Smooth muscle cell of the brain vasculature (primary cell): ENCODE results near the gene CXCR6.
"Not testable (repeated sequence)": the region's sequence is repeated elsewhere in the genome, so short reads cannot be mapped to it uniquely, and the experiment has no call there.

Experiments
- DNase-seq: peaks from one replicate; pipeline ENCODE4 v3.0.0-alpha.2; 2012; ENCODE audit warnings: low read depth, low spot score

Gene CXCR6

DNA sequence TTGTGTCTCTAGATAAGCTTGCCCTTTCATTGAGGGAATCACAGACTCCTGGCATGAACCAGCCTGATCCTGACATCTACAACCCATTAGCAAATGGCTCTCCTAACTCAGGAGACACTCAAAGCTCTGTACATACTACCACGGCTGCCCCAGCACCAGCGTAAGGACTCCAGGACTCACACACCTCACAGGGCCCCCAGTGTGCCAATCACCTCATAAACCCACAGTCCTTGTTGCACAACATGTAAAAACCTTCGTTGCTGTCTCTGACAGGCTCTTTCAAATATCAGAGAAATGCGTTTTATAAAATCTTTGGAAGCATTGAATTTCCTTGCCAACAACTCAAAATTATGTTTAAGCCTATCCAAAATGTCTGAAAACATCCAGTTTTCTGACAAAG is 45.1 kb downstream of the CXCR6 start:
- DNase-seq, result no peak

DNA sequence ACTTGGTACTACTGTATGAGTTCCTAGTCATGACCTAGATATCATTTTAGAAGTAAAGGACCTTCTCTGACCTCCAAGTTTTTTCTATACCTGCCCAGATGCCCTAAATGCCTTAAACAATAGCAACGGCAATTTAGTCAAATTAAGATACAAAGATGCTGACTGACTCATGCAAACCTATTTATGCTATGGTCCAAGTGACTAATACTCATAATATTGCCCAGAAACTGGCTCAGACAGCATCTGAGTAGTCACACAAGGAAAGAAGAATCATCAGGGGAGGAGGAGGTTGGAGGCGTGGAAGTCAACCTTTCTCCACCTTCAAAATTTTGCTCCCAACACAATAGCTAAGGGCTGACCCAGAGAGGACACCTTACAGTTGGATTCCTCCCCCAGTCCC is 45.5 kb downstream of the CXCR6 start:
- DNase-seq, result no peak

DNA sequence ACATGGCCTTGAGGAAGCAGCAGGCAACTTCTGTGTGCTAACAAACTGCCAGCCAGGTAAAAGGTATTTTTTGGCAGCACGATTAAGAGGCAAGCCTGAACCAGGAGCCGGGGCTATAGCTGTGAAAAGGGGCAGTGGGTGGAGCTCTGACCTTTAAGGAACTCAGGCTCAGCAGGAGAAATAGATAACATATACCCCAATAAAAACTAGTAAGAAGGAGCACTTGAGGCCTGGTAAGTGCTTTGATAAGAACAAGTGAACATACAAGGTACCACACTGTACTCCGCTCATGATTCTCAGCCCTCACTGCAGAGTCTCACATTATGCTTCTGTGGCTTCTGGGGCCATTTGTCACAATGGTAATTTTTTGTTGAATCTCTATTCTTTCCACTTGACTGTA is 46.9 kb downstream of the CXCR6 start:
- DNase-seq, result no peak

GRCh38 chr3:45991341-45991740 is 48.1 kb downstream of the CXCR6 start:
- DNase-seq, result no peak

DNA sequence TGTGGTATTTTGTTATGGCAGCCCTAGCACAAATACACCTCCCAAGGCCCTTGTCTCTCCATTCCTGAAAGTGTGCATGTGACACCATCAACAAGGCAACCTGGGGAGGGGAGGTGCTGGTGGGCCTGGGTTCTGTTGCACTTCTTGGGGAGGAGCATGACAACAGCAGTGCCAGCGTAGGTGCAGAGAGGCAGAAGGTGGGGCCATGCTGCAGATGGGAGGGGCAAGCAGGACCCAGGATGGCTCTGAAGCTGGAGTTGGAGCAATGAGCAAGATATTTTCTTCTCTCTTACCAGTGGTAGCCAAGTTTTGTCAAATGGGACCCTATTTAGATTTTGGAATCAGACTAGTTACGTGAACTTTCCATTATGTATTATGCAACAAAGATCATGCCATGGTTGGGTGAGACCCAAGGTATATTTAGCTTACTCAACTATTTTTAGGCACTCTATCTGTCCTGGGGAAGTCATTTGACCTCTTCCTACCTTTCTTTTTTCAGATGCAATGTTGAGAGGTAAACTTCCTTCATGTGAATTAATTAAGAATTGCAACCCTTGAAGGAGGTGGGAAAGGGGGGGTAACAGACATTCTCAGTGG is 49.0 kb downstream of the CXCR6 start:
- no peak for DNase-seq

GRCh38 chr3:45992821-45993221 is 49.6 kb downstream of the CXCR6 start:
- no peak for DNase-seq

DNA sequence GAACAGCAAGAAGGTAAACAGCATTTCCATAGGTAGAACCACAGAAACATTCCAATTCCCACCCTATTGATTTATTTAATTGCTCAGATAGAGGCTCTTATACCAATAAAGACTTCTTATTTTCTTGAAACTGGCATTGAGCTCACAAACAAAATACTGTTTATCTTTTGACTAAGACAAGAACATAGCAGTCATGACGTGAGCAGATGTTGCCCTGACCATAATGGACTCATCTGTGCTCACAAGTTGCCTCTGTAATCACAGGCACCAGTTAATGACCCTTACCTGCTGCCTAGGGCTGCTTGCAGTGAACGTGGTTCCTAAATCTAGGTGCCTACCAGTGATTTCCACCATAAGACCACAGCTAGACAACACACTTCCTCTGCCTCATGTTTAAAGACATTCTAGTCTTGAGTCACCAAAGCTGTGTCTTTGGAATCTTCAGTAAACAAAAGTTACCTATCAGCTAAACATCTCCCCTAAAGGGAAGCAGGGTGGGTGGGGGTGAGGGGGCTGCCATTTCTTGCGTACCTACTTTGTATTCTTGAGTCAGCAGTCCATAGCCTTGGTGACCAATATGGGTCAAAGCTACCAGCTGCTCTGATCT is 50.3 kb downstream of the CXCR6 start:
- DNase-seq, result no peak

DNA sequence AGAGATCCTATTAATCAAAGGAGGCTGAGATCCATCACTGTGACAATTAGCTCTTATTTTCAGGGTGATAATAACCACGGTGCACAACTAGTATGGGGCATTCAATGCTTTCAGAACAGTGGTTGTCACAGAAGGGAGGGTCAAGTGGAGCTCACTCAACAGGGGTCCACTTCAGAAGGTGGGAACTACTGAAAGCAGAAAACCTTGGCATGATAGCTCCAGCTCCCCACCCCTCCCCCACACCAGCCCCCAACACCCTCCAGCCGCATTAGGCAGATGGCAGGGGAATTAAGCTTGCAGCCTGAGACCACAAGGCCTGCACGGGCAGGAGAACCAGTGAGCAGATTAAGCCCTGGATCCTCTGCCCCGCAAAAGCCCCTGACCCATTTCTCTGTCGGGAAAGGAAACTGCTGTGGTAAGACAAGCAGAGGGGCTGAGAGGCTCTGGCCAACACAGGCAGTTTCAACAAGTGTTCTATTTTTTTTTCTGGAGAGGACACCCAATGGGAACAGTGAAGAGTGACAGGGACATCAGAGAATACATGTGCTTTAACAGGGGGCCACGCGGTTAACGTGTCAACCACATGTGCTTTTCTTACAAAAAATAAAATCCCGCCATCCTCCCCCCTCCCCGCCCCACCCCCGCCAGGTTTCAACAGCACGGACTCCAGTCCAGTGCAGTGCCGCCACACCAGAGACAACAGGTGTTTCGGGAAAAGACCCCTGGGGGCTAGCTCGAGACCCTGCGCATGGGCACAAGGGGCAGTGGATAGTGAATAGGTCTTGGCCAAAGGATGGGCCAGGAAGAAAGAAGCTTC is 51.4 kb downstream of the CXCR6 start:
- no peak for DNase-seq

- peak; percentile 53 for DNase-seq
These were observed 52.2 kb downstream of the CXCR6 start, which contains the start of gene FYCO1 for GRCh38 chr3:45995236-45996192. TSS of gene FYCO1 (minus strand) at chr3:45995824. CDS start at chr3:45984910, 10,914 bp downstream.

DNA sequence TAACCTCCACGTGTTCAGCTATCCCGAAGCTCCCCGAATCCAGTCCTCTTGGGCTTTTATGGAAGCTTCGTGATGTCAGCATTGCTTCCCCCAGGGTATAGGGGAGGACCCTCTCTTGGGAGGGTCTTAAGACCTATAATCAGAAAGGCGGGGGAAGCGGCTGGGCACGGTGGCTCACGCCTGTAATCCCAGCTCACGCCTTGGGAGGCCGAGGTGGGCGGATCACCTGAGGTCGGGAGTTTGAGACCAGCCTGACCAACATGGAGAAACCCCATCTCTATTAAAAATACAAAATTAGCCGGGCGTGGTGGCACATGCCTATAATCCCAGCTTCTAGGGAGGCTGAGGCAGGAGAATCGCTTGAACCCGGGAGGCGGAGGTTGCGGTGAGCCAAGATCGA is 54.2 kb downstream of the CXCR6 start:
- DNase-seq, result not testable (repeated sequence)

DNA sequence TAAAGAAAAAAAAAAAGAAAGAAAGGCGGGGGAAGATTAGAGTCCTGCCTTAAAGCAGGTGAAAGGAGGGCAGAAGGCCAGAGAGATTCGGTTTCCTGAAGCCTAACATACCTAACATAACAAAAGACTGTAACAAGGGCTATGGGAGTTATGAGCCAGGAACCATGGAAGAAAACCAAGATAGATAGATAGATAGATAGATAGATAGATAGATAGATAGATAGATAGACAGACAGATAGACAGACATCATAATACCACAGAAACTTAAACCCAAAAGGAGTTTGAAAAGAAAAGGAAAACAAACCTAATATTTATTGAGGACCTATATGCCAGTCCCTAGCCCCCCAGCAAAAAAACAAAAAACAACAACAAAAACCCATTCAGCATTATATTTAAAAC is 54.7 kb downstream of the CXCR6 start:
- DNase-seq, result no peak
